H1 (cell line): ENCODE measurements around the gene MPZ. TPM values are rescaled to one million over a fixed set of nuclear protein-coding genes. Genes with fewer than 3 reads are reported as not detected.

Source experiments
- CTCF ChIA-PET: fragments of 300-600 bp; sonication (Branson Sonifier 250); formaldehyde crosslinking; loops from one replicate; lab custom pipeline; 2021; ENCODE audit not compliant: partially characterized antibody; lab: Charles Lee
- POLR2A ChIA-PET: fragments of 300-600 bp; sonication (Branson Sonifier 250); formaldehyde crosslinking; loops from one replicate; lab custom pipeline; 2021; ENCODE audit warnings: inconsistent platforms; ENCODE audit not compliant: partially characterized antibody; lab: Charles Lee
- DNase-seq, 2 experiments: peaks; one replicate each; pipeline versions ENCODE4 v3.0.0 to v3.0.0-alpha.2; 2010 to 2022; ENCODE audit warnings: low spot score in 2 of 2, low read depth in 1 of 2, mixed read lengths in 1 of 2
- FAIRE-seq: peaks from 2 replicates; lab custom pipeline; 2011; peaks lifted over from hg19 to GRCh38; lab: Jason Lieb, UNC
- H2AFZ ChIP-seq: 2 replicates; pipeline ENCODE4 v1.8.1; 2012; ENCODE audit warnings: low read length, inconsistent platforms
- H2AK5ac ChIP-seq: 2 replicates; pipeline ENCODE4 v1.6.1; 2013; ENCODE audit warnings: low read depth, low read length
- H2BK120ac ChIP-seq: replicated peaks from 2 replicates; pipeline ENCODE3; 2013; ENCODE audit warnings: low read depth, low read length, inconsistent platforms
- H2BK12ac ChIP-seq: 2 replicates; pipeline ENCODE4 v1.6.1; 2013; ENCODE audit warnings: low read depth, low read length
- H2BK15ac ChIP-seq: 2 replicates; pipeline ENCODE4 v1.6.1; 2013; ENCODE audit warnings: low read length
- H2BK20ac ChIP-seq: 2 replicates; pipeline ENCODE4 v1.6.1; 2013; ENCODE audit warnings: low read length
- H2BK5ac ChIP-seq: 2 replicates; pipeline ENCODE4 v1.6.1; 2013; ENCODE audit warnings: low read depth, low read length
- H3K14ac ChIP-seq: 2 replicates; pipeline ENCODE4 v1.6.1; 2013; ENCODE audit warnings: inconsistent platforms; ENCODE audit not compliant: insufficient read length
- H3K18ac ChIP-seq: 2 replicates; pipeline ENCODE4 v1.6.1; 2013; ENCODE audit warnings: low read length; ENCODE audit errors: extremely low read depth
- H3K23ac ChIP-seq: 2 replicates; pipeline ENCODE4 v1.6.1; 2013; ENCODE audit warnings: inconsistent platforms; ENCODE audit not compliant: insufficient read length
- H3K23me2 ChIP-seq: 2 replicates; pipeline ENCODE4 v1.6.1; 2013; ENCODE audit warnings: low read depth, low read length
- H3K27ac ChIP-seq: 2 replicates; pipeline ENCODE4 v1.6.1; 2011; ENCODE audit warnings: low read depth, low read length, inconsistent platforms
- H3K27me3 ChIP-seq, 4 experiments: replicated peaks in 1 of 4; 1 replicate in 1 of 4; 2 replicates in 3 of 4; pipeline versions ENCODE4 v1.6.1 to v1.8.1; 2011 to 2013; ENCODE audit warnings: low read length in 3 of 4, mild to moderate bottlenecking in 3 of 4, inconsistent platforms in 2 of 4, mixed read lengths in 2 of 4, moderate library complexity in 1 of 4; ENCODE audit not compliant: control insufficient read depth in 3 of 4, insufficient read depth in 3 of 4; ENCODE audit errors: extremely low read depth in 1 of 4
- H3K36me3 ChIP-seq, 4 experiments: 2 replicates each; pipeline versions ENCODE4 v1.6.1 to v1.8.1; 2011 to 2013; ENCODE audit warnings: mild to moderate bottlenecking in 4 of 4, low read length in 3 of 4, moderate library complexity in 2 of 4, control low read depth in 1 of 4, inconsistent platforms in 1 of 4; ENCODE audit not compliant: insufficient read depth in 4 of 4, control insufficient read depth in 2 of 4
- H3K4ac ChIP-seq: replicated peaks from 2 replicates; pipeline ENCODE3; 2013; ENCODE audit warnings: low read length, low read depth, mixed read lengths, inconsistent platforms; ENCODE audit not compliant: insufficient read length
- H3K4me1 ChIP-seq, 4 experiments: replicated peaks in 1 of 4; 1 replicate in 1 of 4; 2 replicates in 3 of 4; pipeline versions ENCODE4 v1.6.1 to v1.8.1; 2011 to 2013; ENCODE audit warnings: low read length in 3 of 4, inconsistent platforms in 2 of 4, mixed read lengths in 1 of 4; ENCODE audit not compliant: insufficient read depth in 4 of 4, control insufficient read depth in 3 of 4
- H3K4me2 ChIP-seq, 2 experiments: 2 replicates each; pipeline versions ENCODE4 v1.6.1 to v1.8.1; 2011 to 2013; ENCODE audit warnings: low read depth in 2 of 2, low read length in 2 of 2, control low read depth in 1 of 2, inconsistent platforms in 1 of 2, mild to moderate bottlenecking in 1 of 2; ENCODE audit not compliant: insufficient read depth in 1 of 2
- H3K4me3 ChIP-seq, 4 experiments: fragments of 200-600, 300-600 bp in 1 of 4; sonication (generic), shearing (Covaris generic), sonication (Bioruptor Twin) in 1 of 4; 2 replicates each; pipeline versions ENCODE4 v1.5.1 to v1.8.1; 2011 to 2016; ENCODE audit warnings: low read length in 4 of 4, low read depth in 3 of 4, control low read depth in 2 of 4, inconsistent platforms in 2 of 4, mild to moderate bottlenecking in 2 of 4, mixed read lengths in 1 of 4, moderate library complexity in 1 of 4; ENCODE audit not compliant: insufficient read depth in 2 of 4; ENCODE audit errors: extremely low read depth in 1 of 4
- H3K56ac ChIP-seq: replicated peaks from 2 replicates; pipeline ENCODE3; 2013; ENCODE audit warnings: low read depth, mild to moderate bottlenecking, mixed read lengths, low read length, inconsistent platforms; ENCODE audit not compliant: insufficient read length
- H3K79me1 ChIP-seq: 2 replicates; pipeline ENCODE4 v1.6.1; 2013; ENCODE audit warnings: low read depth, low read length, control low read depth
- H3K79me2 ChIP-seq, 2 experiments: 2 replicates each; pipeline versions ENCODE4 v1.6.1 to v1.8.1; 2012 to 2013; ENCODE audit warnings: low read length in 2 of 2, mild to moderate bottlenecking in 2 of 2, inconsistent platforms in 1 of 2; ENCODE audit not compliant: insufficient read depth in 2 of 2, control insufficient read depth in 1 of 2
- H3K9ac ChIP-seq, 4 experiments: replicated peaks in 1 of 4; 1 replicate in 1 of 4; 2 replicates in 3 of 4; pipeline versions ENCODE4 v1.6.1 to v1.8.1; 2011 to 2013; ENCODE audit warnings: low read depth in 3 of 4, low read length in 3 of 4, control low read depth in 2 of 4, mild to moderate bottlenecking in 2 of 4, moderate library complexity in 2 of 4, inconsistent platforms in 1 of 4; ENCODE audit errors: extremely low read depth in 1 of 4
- H3K9me3 ChIP-seq, 2 experiments: 2 replicates each; pipeline versions ENCODE4 v1.6.1 to v1.8.1; 2012 to 2013; ENCODE audit warnings: mild to moderate bottlenecking in 2 of 2, moderate library complexity in 2 of 2, control low read depth in 1 of 2, inconsistent platforms in 1 of 2, low read depth in 1 of 2, low read length in 1 of 2, mixed read lengths in 1 of 2; ENCODE audit not compliant: insufficient read depth in 2 of 2
- H4K20me1 ChIP-seq, 2 experiments: replicated peaks in 1 of 2; 2 replicates each; pipeline versions ENCODE3 to v1.8.1; 2011 to 2013; ENCODE audit warnings: inconsistent platforms in 2 of 2, low read length in 2 of 2, mild to moderate bottlenecking in 1 of 2; ENCODE audit not compliant: insufficient read depth in 2 of 2, control insufficient read depth in 1 of 2
- H4K5ac ChIP-seq: 2 replicates; pipeline ENCODE4 v1.6.1; 2013; ENCODE audit warnings: low read length, low read depth, mixed read lengths, inconsistent platforms; ENCODE audit not compliant: insufficient read length
- H4K8ac ChIP-seq: 2 replicates; pipeline ENCODE4 v1.8.0; 2013; ENCODE audit warnings: mild to moderate bottlenecking, moderate library complexity, low read length, inconsistent platforms; ENCODE audit not compliant: insufficient read depth; ENCODE audit errors: extremely low read depth
- H4K91ac ChIP-seq: replicated peaks from 2 replicates; pipeline ENCODE3; 2013; ENCODE audit warnings: low read length, mixed read lengths, inconsistent platforms; ENCODE audit not compliant: insufficient read length
- BRCA1 ChIP-seq: IDR thresholded peaks from 2 replicates; pipeline ENCODE4 v1.6.1; 2012; ENCODE audit warnings: low read depth, low read length, improper control_type of control experiment
- CREB1 ChIP-seq: IDR thresholded peaks from 2 replicates; pipeline ENCODE4 v1.6.1; 2012; ENCODE audit warnings: inconsistent platforms
- EGR1 ChIP-seq: IDR thresholded peaks from 2 replicates; pipeline ENCODE4 v1.6.1; 2011; ENCODE audit warnings: low read depth, low read length, borderline replicate concordance
- GABPA ChIP-seq: IDR thresholded peaks from 2 replicates; pipeline ENCODE4 v1.6.1; 2011; ENCODE audit warnings: mild to moderate bottlenecking, low read length, moderate library complexity, borderline replicate concordance; ENCODE audit not compliant: insufficient read depth
- RFX5 ChIP-seq: IDR thresholded peaks from 2 replicates; pipeline ENCODE4 v1.6.1; 2011; ENCODE audit warnings: low read depth, low read length, improper control_type of control experiment, borderline replicate concordance
- SP2 ChIP-seq: IDR thresholded peaks from 2 replicates; pipeline ENCODE4 v1.6.1; 2012; ENCODE audit warnings: mild to moderate bottlenecking, low read length, inconsistent platforms
- TEAD4 ChIP-seq: IDR thresholded peaks from 2 replicates; pipeline ENCODE4 v1.6.1; 2012; ENCODE audit warnings: low read depth, low read length, inconsistent platforms, mixed read lengths
- WGBS, 2 experiments: shearing (Covaris generic) in 1 of 2; methylation state at CpG; one replicate each; pipeline versions ENCODE4 v1.1.6 to v1.1.7; 2013 to 2015; ENCODE audit warnings: low lambda C conversion rate in 2 of 2, mixed read lengths in 2 of 2, inconsistent platforms in 1 of 2, low coverage in 1 of 2, missing lambda C conversion rate in 1 of 2; ENCODE audit not compliant: insufficient replicate concordance in 2 of 2, insufficient coverage in 1 of 2, insufficient read length in 1 of 2; ENCODE audit errors: extremely low coverage in 1 of 2, missing lambda C conversion rate in 1 of 2; 5-methylcytosine and 5-hydroxymethylcytosine counted together
- polyA plus RNA-seq, 7 experiments: library from polyadenylated mRNA; depleted of rRNA in 3 of 7; stranded (reverse) in 5 of 7; unstranded in 2 of 7; fragments of >200 nt in 5 of 7; fragments of 200-250 nt in 2 of 7; gene quantifications; 1 replicate in 5 of 7; 2 replicates in 1 of 7; 4 replicates in 1 of 7; pipeline versions ENCODE4 v1.2.1 to v1.2.3, GENCODE V29; 2011 to 2013; ENCODE audit warnings: missing spikeins in 2 of 7, mixed read lengths in 2 of 7
- total RNA-seq: library from RNA; stranded (reverse); fragmentation: NEBNext Ultra II Directional; extraction: Animal tissue kit (Norgen Biotek cat#: 25700); gene quantifications from 2 replicates; pipeline ENCODE4 v1.2.1, GENCODE V29; 2021
- TF ChIP-seq, protein P1 (sequence below): IDR thresholded peaks from 2 replicates; pipeline ENCODE4 v1.6.1; 2012; ENCODE audit warnings: low read length, inconsistent platforms

MPZ gene
- total and polyA plus RNA-seq, 2 of the 8 experiments (the other 6 are each of a cell fraction or from before 2014, with no cell fraction given), result 4.1 to 5.1 TPM

DNA sequence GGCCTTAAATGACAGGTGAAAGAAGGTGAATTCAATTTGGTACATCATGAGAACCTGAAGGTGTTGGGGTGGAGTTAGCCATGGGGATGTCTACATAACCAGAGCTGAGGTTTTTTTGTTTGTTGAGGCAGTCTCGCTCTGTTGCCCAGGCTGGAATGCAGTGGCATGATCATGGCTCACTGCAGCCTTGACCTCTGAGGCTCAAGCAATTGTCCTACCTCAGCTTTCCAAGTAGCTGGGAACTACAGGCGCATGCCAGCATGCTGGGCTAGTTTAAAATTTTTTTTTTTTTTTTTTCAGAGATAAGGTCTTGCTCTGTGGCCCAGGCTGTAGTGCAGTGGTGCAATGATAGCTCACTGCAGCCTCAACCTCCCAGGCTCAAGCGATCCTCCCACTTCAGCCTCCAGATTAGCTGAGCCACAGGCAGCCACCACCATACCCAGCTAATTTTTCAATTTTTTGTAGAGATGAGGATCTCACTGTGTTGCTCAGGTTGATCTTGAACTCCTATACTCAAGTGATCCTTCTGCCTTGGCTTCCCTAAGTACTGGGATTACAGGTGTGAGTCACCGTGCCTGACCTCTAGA is 1.9 kb upstream of the MPZ start:
- FAIRE-seq, result no peak
- CTCF ChIA-PET, result interaction anchor here (0.6 to 4.1 kb wide), 12 partner anchors 10 to 633 kb away, joined by 3 to 16 read pairs (median 4); partner anchors contain the start of genes CFAP126 and TOMM40L
- 92% methylated on average over 4 of the region's 4 CpGs; no CpG with 5 or more reads in 1 of the 2 experiments for WGBS, 2 experiments

More for the DNA sequence above, 1.9 kb upstream of the MPZ start:
- no peak overlapping the region for H3K4me2 ChIP-seq
- H3K27ac ChIP-seq, result no peak overlapping the region
- no peak overlapping the region for H3K18ac ChIP-seq
- H4K8ac ChIP-seq, result no peak overlapping the region
- H4K5ac ChIP-seq, result no peak overlapping the region
- no peak overlapping the region for H2BK12ac ChIP-seq
- no peak overlapping the region for H3K14ac ChIP-seq
- no peak overlapping the region for H3K4ac ChIP-seq
- no peak for DNase-seq
- H3K4me1 ChIP-seq, result peaks cover 0 to 8% (median 7%) of the 10 kb centered on the region in 4 experiments
- no peaks in the 10 kb centered on the region for H3K36me3 ChIP-seq
- H3K9me3 ChIP-seq, result no peaks in the 10 kb centered on the region
- TF ChIP-seq RFX5 (no peak), BRCA1 (no peak), EGR1 (no peak), SP2 (no peak), CREB1 (no peak), TEAD4 (no peak), GABPA (no peak)
- TF ChIP-seq, protein P1, sequence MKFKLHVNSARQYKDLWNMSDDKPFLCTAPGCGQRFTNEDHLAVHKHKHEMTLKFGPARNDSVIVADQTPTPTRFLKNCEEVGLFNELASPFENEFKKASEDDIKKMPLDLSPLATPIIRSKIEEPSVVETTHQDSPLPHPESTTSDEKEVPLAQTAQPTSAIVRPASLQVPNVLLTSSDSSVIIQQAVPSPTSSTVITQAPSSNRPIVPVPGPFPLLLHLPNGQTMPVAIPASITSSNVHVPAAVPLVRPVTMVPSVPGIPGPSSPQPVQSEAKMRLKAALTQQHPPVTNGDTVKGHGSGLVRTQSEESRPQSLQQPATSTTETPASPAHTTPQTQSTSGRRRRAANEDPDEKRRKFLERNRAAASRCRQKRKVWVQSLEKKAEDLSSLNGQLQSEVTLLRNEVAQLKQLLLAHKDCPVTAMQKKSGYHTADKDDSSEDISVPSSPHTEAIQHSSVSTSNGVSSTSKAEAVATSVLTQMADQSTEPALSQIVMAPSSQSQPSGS, result no peak
- H2BK120ac ChIP-seq, result no peak overlapping the region
- no peak overlapping the region for H4K91ac ChIP-seq
- H3K79me2 ChIP-seq, result peaks cover 0 to 18% of the 10 kb centered on the region in 2 experiments; a peak in 2 of 4 replicates
- no peaks in the 10 kb centered on the region for H4K20me1 ChIP-seq
- no peak overlapping the region for H3K56ac ChIP-seq
- no peak overlapping the region for H2BK5ac ChIP-seq
- H3K79me1 ChIP-seq, result no peaks in the 10 kb centered on the region
- no peak overlapping the region for H2BK15ac ChIP-seq
- H3K9ac ChIP-seq, result no peak overlapping the region
- no peak overlapping the region for H2AFZ ChIP-seq
- H2AK5ac ChIP-seq, result no peak overlapping the region
- H3K4me3 ChIP-seq, result no peak overlapping the region
- POLR2A ChIA-PET, result interaction anchor here (1.2 to 1.4 kb wide), 2 partner anchors 29 to 110 kb away, joined by 3 read pairs; partner anchors contain the start of gene NDUFS2
- no peak overlapping the region for H3K23ac ChIP-seq
- no peak overlapping the region for H2BK20ac ChIP-seq
- no peaks in the 10 kb centered on the region; a peak in 1 of 7 replicates for H3K27me3 ChIP-seq
- peaks cover 7% of the 10 kb centered on the region; the same call in 1 of the 2 replicates for H3K23me2 ChIP-seq
